OCI-LY1 (cell line): ENCODE results near the gene CCNYL1.

Experiments used
- H2AFZ ChIP-seq: fragments of 200-600 bp; sonication (generic), shearing (Covaris generic); 2 replicates; pipeline ENCODE4 v1.6.0; 2014; ENCODE audit warnings: antibody characterized with exemption, mild to moderate bottlenecking, low read length
- H3F3A ChIP-seq: fragments of 200-600 bp; sonication (generic), shearing (Covaris generic); 2 replicates; pipeline ENCODE4 v1.6.0; 2014; ENCODE audit warnings: mild to moderate bottlenecking, antibody characterized with exemption, low read length, moderate library complexity; ENCODE audit not compliant: insufficient read depth
- H3K27ac ChIP-seq: fragments of 200-600 bp; sonication (generic); 2 replicates; pipeline ENCODE4 v1.5.1; 2014; ENCODE audit warnings: low read length, mixed run types, mild to moderate bottlenecking, low read depth; ENCODE audit not compliant: poor library complexity, severe bottlenecking
- H3K27me3 ChIP-seq: fragments of 200-600 bp; sonication (generic); 2 replicates; pipeline ENCODE4 v1.6.0; 2014; ENCODE audit warnings: antibody characterized with exemption, mild to moderate bottlenecking, low read length, moderate library complexity; ENCODE audit not compliant: insufficient read depth
- H3K36me3 ChIP-seq: fragments of 200-600 bp; sonication (generic); 2 replicates; pipeline ENCODE4 v1.6.1; 2014; ENCODE audit warnings: mild to moderate bottlenecking, antibody characterized with exemption, low read length, moderate library complexity, mixed read lengths; ENCODE audit not compliant: insufficient read depth
- H3K4me1 ChIP-seq: fragments of 200-600 bp; sonication (generic); 2 replicates; pipeline ENCODE4 v1.5.1; 2014; ENCODE audit warnings: mild to moderate bottlenecking, low read length, moderate library complexity; ENCODE audit not compliant: insufficient read depth, severe bottlenecking
- H3K4me2 ChIP-seq: fragments of 200-600 bp; sonication (generic), shearing (Covaris generic); 2 replicates; pipeline ENCODE4 v1.6.1; 2014; ENCODE audit warnings: low read length
- H3K4me3 ChIP-seq: fragments of 200-600 bp; sonication (generic); 2 replicates; pipeline ENCODE4 v1.5.1; 2014; ENCODE audit warnings: low read length, low read depth, mild to moderate bottlenecking, mixed read lengths; ENCODE audit not compliant: poor library complexity, severe bottlenecking
- H3K79me2 ChIP-seq: fragments of 200-600 bp; shearing (Covaris generic); 2 replicates; pipeline ENCODE4 v1.6.1; 2016; ENCODE audit warnings: mixed run types, low read length, mixed read lengths; ENCODE audit not compliant: insufficient read depth
- H3K9ac ChIP-seq: fragments of 200-600 bp; sonication (generic), shearing (Covaris generic); 2 replicates; pipeline ENCODE4 v1.6.1; 2014; ENCODE audit warnings: mild to moderate bottlenecking, low read length, mixed read lengths
- H3K9me2 ChIP-seq: fragments of 200-600 bp; sonication (generic), shearing (Covaris generic); 2 replicates; pipeline ENCODE4 v1.6.1; 2014; ENCODE audit warnings: low read depth, mild to moderate bottlenecking, low read length, mixed read lengths
- H3K9me3 ChIP-seq: fragments of 200-600 bp; shearing (Covaris generic); 2 replicates; pipeline ENCODE4 v1.6.1; 2014; ENCODE audit warnings: low read length, mixed read lengths
- H4K20me1 ChIP-seq: fragments of 200-600 bp; sonication (generic), shearing (Covaris generic); 2 replicates; pipeline ENCODE4 v1.6.0; 2016; ENCODE audit warnings: mild to moderate bottlenecking, low read length; ENCODE audit not compliant: insufficient read depth
- CTCF ChIP-seq: fragments of 200-600 bp; sonication (generic), shearing (Covaris generic); IDR thresholded peaks from 2 replicates; pipeline ENCODE4 v1.5.1; 2017; ENCODE audit warnings: mild to moderate bottlenecking, antibody characterized with exemption, low read length, moderate library complexity, mixed read lengths
- EZH2 ChIP-seq: fragments of 200-600 bp; sonication (generic), shearing (Covaris generic); IDR thresholded peaks from 2 replicates; pipeline ENCODE4 v1.8.0; 2017; ENCODE audit warnings: borderline replicate concordance, mixed run types, mild to moderate bottlenecking, antibody characterized with exemption, low read length, moderate library complexity, mixed read lengths

Gene CCNYL1

GRCh38 chr2:207711750-207712530 is 500 bp downstream of the CCNYL1 start:
- Histone ChIP-seq H3K4me2 (peak overlapping the region; percentile 83), H3K9me2 (no peaks in the 10 kb centered on the region), H3K27me3 (no peaks in the 10 kb centered on the region), H3K79me2 (0 out of 2 replicates have a peak, but pooled peaks cover 7% of the 10 kb centered on the region), H3K4me3 (peak overlapping the region; percentile 95), H3K36me3 (no peaks in the 10 kb centered on the region), H3K9ac (peak overlapping the region; percentile 76), H4K20me1 (no peaks in the 10 kb centered on the region), H3K9me3 (no peaks in the 10 kb centered on the region), H3K27ac (no peak overlapping the region), H2AFZ (no peak overlapping the region), H3K4me1 (peaks cover 24% of the 10 kb centered on the region), H3F3A (no peaks in the 10 kb centered on the region)
- TF ChIP-seq CTCF, result no peak; the same call in 1 of the 2 replicates
- TF ChIP-seq EZH2, result no peak

- TF ChIP-seq EZH2, result no peak
- TF ChIP-seq CTCF, result no peak
These were observed 4.6 kb downstream of the CCNYL1 start for GRCh38 chr2:207716056-207716455.

GRCh38 chr2:207718521-207718920 is 7.1 kb downstream of the CCNYL1 start:
- Histone ChIP-seq H3K79me2 (0 out of 2 replicates have a peak, but pooled peaks cover 3% of the 10 kb centered on the region), H3K9ac (no peak overlapping the region), H3K4me3 (no peak overlapping the region), H3K36me3 (no peaks in the 10 kb centered on the region), H3K9me2 (no peaks in the 10 kb centered on the region), H3K27ac (no peak overlapping the region), H3K27me3 (no peaks in the 10 kb centered on the region), H3K9me3 (no peaks in the 10 kb centered on the region), H3K4me1 (peaks cover 39% of the 10 kb centered on the region), H2AFZ (no peak overlapping the region), H3K4me2 (no peak overlapping the region), H3F3A (no peaks in the 10 kb centered on the region), H4K20me1 (no peaks in the 10 kb centered on the region)
- TF ChIP-seq CTCF (no peak), EZH2 (no peak)

More at GRCh38 chr2:207716056-207716455, 4.6 kb downstream of the CCNYL1 start:
- Histone ChIP-seq H3K4me1 (peaks cover 28% of the 10 kb centered on the region), H3K79me2 (0 out of 2 replicates have a peak, but pooled peaks cover 7% of the 10 kb centered on the region), H3K36me3 (no peaks in the 10 kb centered on the region), H2AFZ (no peak overlapping the region), H3K27me3 (no peaks in the 10 kb centered on the region), H3K27ac (no peak overlapping the region), H3K4me2 (no peak overlapping the region), H4K20me1 (no peaks in the 10 kb centered on the region), H3K9me3 (no peaks in the 10 kb centered on the region), H3K4me3 (no peak overlapping the region), H3K9ac (no peak overlapping the region), H3K9me2 (no peaks in the 10 kb centered on the region), H3F3A (no peaks in the 10 kb centered on the region)
